Superior temporal gyrus (tissue), 1 donor: ENCODE data around the gene SFXN3.
"Not testable (repeated sequence)": the region's sequence is repeated elsewhere in the genome, so short reads cannot be mapped to it uniquely, and the experiment has no call there.

ENCODE experiments used
- DNase-seq: peaks from one replicate; pipeline ENCODE4 v3.0.0-alpha.2; 2016; ENCODE audit errors: extremely low spot score

SFXN3 gene

DNA sequence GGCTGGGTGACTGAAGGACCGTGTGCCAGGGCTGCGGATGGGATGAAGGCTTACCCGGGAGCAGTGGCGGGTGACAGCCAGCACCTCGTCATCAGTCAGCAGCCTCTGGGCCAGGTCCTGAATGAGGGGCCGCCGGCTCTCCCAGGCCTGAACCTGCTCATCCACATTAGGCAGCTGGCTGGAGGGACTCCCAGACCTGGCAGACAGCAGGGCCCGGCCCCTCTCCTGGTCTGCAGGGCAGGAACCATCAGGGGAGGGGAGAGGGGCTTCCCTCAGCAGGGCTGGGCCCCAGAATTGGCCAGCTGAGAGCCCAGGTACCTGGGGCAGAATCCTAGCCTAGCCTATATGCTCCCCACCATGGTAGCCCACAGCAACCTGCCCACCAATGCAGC lies 15.5 kb upstream of the SFXN3 start:
- no peak for DNase-seq

DNA sequence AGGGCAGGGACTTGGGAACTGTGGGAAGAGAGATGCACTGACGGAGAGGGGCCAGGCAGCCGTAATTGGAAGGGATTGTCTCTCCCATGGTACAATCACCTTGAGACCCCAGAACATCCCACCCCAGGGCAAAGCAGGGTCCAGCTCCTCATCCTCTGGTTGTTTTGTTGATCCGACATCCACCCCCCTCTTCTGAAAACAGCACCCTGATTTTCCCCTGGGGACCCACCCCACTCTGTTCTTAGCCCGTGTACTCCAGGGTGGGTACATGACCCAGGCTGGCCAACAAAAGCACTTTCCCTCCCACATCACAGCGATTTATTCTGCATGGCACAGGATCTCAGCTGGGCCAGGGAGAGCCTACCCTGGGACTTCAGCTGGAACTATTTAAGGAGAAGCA lies 14.2 kb upstream of the SFXN3 start:
- DNase-seq: no peak

DNA sequence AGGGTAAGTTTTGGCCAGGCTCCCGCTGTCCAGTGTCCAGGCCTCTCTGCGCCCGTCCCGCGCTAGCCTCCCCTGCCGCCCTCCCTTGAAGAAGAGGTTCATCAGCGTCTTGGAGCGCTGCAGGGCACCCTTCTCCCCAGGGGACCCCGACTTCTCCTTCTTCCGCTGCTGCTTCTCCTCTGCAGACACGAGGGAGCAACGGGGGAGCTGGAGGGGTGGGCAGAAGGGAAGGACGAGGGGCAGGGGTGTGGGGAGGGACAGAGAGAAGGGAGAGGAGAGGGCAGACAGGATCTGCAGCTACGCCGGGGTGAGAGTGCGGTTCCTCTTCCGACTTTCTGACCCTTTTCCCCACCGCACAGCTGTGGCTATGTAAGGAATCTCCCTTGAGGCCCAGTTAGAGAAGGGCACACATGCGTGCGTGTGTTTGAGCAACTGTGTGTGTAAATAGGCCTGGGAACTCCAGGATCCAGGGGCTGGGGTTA lies 12.9 kb upstream of the SFXN3 start:
- DNase-seq: no peak

GRCh38 chr10:101018600-101019439 lies 12.2 kb upstream of the SFXN3 start:
- peak; percentile 84 for DNase-seq

GRCh38 chr10:101019440-101019703 lies 11.7 kb upstream of the SFXN3 start:
- no peak for DNase-seq

GRCh38 chr10:101020427-101021075 lies 10.5 kb upstream of the SFXN3 start:
- DNase-seq: no peak

DNA sequence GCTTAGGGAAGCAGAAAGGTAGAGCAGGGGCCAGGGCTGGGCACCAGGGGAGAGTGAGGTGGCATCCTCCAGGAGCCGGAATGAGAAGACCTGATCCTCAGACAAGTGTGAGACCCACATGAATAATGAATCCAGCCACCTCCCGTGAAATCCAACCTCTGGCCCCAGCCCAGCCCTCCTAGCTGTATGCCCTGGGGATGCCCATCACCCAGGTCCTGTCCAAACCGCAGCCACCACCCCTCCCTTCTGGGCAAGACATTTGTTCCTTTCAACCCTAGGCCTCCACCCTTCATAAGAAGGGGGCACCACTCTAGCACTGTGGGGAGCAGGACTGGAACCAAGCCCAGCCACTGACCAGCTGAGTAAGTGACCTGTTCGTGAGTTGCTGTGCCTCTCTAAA lies 9.8 kb upstream of the SFXN3 start:
- no peak for DNase-seq

DNA sequence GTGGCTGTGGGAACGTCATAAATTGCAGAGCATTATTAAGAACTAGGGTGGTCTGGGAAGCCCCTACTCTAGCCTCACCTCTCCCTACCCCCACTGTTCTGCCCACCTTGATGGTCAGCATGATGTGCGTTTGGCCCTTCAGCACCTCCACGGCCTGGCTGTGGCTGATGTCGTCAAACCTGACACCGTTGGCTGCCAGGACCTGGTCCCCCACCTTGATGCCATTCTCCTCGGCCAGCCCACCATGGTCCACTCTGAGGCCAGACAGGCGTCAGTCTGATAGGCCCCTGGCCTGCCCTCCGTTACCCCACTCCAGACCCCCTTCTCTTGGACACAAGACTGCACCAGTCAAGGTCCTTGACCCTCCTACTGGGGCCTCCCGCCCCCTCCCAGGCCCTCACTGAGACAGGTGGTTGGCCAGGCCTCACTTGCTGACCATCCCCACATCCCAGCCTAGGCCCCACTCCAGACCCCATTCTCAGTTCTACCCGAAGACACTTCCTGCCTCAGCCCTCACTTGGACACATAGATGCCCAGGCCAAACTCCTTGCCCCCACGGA lies 9.3 kb upstream of the SFXN3 start:
- no peak for DNase-seq

DNA sequence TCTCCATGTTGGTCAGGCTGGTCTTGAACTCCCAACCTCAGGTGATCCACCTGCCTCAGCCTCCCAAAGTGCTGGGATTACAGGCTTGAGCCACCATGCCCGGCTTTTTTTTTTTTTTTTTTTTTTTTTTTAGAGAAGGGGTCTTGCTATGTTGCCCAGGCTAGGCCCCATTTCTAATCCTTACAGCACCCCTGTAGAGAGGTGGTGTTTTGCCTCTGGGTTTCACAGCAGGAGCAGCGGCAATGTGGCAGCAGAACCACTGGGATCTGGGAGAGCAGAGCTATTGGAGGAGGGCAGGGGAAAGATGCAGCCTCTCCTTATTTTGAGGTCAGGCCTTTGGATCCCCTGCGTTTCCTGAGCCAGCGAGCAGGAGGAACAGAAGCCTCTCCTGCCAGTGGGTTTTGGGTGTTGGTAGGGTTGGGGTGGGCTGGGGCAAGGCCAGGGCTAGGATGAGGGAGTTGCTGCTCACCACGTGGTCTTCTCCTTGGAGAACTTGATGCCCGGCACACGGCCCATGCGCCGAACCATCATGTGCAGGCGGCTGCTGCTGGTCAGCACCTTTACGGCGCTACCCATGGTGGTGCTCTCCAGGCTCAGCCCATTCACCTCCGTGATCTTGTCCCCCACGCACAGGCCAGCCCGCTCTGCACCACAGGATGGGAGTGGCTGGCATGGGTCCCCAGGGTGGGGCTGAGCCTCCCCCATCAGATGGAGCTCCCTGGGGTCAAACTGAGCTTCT lies 7.9 kb upstream of the SFXN3 start:
- no peak for DNase-seq

DNA sequence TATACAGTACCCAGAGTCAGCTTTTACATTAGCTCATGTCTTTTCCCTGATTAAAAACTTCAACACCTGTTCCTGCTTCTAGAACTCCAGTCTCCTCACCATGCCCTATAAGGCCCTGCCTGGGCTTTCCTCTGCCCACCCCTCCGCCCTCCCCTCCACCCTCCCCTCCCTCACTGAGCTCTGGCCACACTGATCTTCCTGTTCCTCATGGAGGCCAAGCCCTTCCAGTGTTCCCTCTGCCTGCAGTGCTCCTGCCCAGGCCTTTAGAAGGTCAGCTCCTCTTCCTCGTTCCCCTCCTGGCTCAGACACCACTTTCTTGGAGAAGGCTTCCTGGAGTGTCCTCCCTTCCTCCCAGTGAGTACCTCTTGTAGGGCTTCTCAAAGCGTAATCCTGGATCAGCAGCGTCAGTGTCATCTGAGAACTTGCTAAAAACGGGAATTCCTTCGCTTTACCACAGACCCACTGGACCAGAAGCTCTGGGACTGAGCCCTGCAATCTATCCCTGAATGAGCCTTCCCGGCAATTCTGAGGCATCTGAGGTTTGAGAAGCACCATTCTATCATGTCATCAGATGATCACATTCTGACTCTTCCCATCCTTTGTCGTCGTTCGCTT lies 3.8 kb upstream of the SFXN3 start:
- no peak for DNase-seq

DNA sequence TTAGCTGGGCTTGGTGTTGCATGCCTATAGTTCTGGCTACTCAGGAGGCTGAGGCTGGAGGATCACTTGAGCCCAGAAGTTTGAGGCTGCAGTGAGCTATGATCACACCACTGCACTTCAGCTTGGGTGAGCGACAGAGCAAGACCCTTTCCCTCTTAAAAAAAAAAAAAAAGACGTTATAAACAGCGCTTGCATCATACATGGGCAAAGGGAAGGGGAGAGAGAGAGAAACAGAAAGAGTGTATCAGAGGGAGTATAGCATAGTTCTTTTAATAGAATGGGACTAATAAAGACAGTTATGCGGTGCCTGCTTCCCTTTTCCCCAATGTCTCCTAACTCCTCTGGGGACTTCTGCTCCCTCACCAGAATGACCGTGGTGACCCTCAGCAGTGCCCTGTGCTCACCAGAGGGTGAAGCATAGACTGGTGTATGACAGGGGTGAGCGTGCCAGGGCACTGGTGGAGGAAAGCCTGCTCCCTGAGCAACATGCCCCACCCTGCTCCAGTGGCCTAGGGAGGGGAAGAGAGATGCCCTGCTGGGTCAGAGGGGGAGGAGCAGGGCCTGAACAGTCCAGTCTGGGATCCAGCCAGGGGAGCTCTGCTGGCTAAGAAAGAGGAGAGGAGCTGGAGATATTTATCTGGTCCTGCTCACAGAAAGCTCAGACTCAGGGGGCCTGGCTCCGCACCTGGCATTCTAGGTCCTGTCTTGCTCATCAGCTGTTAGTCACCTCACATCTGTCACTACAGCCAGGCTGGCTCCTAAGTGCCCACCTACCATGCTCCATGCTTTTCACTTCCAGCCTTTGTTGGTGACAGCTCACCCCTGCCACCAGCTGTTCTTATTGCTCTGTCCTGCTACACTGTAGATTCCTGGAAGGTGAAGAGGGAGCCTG lies 2.3 kb upstream of the SFXN3 start:
- DNase-seq: no peak

GRCh38 chr10:101029520-101030295 lies 1.3 kb upstream of the SFXN3 start:
- DNase-seq: no peak

DNA sequence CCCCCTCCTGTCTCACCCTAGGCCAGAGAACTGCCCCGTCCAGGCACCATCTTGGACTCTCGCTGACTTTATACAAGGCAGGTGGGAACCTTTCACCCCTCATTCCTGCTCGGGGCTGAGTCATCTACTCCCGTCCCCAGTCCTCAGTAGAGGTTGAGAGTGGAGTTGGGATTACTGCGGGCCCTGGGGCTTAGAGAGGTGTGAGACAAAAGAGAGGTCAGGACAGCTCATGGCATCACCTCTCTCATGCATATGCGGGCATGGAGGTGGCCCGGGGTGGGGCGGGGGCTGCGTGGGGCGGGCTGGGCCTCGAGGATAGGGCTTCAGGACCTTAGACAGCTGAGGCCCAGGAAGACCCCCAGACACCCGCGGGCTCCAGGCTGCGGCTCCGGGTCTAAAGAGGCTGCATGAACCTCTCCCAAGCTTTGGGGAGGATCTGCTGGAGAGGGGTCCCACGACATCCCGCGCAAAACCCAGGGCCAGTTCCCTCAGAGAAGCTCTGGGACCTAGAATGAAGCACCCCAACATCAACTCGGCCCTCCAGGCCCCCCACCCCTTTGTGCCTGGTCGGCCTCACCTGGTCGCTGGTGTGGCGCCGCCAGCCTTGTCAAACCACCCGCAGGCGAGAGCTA lies 422 bp upstream of the SFXN3 start:
- DNase-seq: no peak

- peak; percentile 88 for DNase-seq
Observed at GRCh38 chr10:101031796-101032636, 982 bp downstream of the SFXN3 start.

GRCh38 chr10:101032637-101033224 lies 1.7 kb downstream of the SFXN3 start:
- peak; percentile 82 for DNase-seq

- DNase-seq: no peak
Observed at GRCh38 chr10:101033276-101033675, 2.2 kb downstream of the SFXN3 start.

DNA sequence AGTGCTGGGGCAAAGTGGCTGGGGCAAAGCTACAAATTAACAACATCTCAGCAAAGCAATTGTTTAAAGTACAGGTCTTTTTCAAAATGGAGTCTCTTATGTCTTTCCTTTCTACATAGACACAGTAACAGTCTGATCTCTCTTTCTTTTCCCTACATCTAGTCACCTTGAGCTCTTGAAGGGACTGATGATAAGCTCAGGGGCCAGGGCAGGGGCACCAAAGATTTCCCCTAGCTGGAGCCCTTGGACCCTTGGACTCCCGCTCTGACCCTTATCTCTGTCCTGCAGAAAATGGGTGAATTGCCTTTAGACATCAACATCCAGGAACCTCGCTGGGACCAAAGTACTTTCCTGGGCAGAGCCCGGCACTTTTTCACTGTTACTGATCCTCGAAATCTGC lies 3.4 kb downstream of the SFXN3 start:
- DNase-seq: not testable (repeated sequence)

GRCh38 chr10:101035314-101035713 lies 4.3 kb downstream of the SFXN3 start:
- no peak for DNase-seq
